ENCODE results near the gene EXOC5.
"Not testable (repeated sequence)": the region's sequence is repeated elsewhere in the genome, so short reads cannot be mapped to it uniquely, and the experiment has no call there.

The EXOC5 gene

GRCh38 chr14:57268161-57269069, at the start of gene EXOC5, which contains the start of gene AP5M1:
TSS of gene EXOC5 (minus strand) at chr14:57268905. CDS start at chr14:57268648, 257 bp downstream.
TSS of gene AP5M1 (plus strand) at chr14:57268971. CDS start at chr14:57269315, 344 bp downstream.
- DNase-seq, result peak; percentile 93

- DNase-seq, result peak; percentile 26
Measured at GRCh38 chr14:57317248-57317833, 48.6 kb upstream of the EXOC5 start.

- DNase-seq, result no peak
Measured at GRCh38 chr14:57314396-57315089, 45.8 kb upstream of the EXOC5 start.

GRCh38 chr14:57302883-57303282, 34.2 kb upstream of the EXOC5 start:
- DNase-seq, result no peak

- no peak for DNase-seq
Measured at GRCh38 chr14:57299511-57299910, 30.8 kb upstream of the EXOC5 start.

DNA sequence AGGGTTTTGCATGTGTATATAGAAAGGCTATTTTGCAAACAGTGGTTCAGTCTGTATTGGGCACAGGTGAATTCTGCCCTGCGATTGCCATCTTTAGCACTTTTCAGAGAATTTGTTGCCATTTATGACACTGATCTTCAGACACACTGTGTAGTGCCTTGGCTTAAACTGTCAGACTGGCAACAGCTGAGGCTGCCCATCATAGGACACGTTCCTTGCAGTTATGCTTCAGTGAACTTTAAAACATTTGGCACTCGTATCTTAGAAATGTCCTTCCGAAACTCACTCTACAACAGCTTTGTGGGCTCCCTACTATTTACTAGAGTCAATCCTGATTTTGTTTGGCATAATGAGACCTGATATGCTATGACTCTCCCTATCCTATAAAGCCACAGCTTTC, 29.1 kb upstream of the EXOC5 start:
- DNase-seq, result no peak

DNA sequence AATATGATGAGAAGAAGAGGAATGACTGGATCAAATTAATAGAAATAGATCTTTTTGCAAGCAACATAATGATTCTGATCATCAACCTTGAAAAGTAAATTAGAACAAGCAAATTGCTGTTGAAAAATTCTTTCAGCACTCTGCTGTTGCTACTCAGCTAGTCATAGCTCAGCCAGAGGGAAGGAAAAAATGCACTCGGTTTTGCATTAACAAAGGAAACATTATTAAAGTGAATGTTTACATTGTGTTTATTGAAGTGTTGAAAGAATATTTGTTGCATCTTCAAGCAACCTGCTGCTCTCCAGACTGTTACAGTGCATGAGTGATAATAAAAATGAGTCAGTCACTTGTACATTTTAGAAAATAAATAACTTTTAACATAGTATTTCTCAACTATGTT, 26.5 kb upstream of the EXOC5 start:
- no peak for DNase-seq

DNA sequence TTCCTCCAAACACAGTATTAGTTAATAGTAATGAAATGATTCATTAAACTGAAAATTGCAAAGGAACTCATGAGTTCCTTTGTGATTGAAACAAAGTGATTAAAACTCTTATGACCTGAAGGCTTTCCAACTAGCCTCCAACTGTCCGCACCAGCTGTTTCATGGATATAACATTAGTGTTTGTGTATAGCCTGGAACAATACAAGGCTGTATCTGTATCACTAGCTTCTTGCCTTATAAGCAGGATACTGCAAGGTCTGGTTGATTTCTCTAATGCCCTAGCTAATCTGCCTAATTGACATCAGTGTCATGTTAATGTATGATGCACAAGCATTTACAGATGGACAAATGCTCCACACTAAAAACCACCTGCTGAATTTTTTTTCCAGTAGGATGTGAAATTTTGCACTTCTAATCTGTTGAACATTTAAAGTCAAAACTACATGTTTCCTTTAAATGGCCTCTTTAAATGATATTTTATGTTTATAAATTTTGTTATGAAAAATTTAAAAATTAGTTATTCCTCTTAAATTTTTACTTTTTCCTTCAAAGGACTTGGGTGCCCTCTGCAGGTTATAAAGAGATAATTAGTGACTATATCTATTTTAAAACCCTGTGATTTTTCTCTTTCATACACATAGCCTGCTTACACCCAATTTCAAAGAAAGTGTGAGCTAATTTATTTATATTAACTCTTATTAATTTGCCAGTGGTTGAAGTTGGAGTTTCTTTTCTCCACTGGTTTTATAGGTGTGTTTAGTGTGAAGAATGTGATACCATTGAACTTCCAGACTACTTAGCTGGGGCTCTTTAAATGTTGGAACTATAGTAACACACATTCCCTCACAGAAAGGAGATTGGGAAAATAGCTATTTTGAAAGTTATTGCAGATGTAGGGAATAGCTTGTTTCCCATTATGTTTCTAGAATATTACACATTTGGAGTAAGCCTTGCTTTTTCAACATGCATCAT, 25.4 kb upstream of the EXOC5 start:
- no peak for DNase-seq

GRCh38 chr14:57291692-57292647, 23.3 kb upstream of the EXOC5 start:
- DNase-seq, result no peak

- no peak for DNase-seq
Measured at GRCh38 chr14:57290751-57291150, 22.0 kb upstream of the EXOC5 start.

DNA sequence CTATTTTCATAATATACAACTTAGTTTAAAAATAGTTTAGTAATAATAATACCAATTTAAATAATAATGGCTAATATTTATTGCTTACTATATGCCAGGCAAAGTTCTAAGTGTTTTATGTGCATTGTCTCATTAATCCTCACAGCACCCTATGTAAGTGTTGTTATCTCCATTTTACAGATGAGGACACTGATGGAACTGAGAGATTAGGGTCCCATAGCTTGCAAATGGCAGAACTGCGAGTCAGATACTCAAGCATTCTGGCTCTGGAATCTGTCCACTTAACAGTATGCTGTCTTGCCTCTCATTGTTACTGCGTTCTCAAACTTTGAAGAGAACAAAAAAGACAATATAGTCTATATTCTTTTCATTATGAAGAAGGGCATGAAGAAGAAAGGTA, 19.0 kb upstream of the EXOC5 start:
- DNase-seq, result no peak

DNA sequence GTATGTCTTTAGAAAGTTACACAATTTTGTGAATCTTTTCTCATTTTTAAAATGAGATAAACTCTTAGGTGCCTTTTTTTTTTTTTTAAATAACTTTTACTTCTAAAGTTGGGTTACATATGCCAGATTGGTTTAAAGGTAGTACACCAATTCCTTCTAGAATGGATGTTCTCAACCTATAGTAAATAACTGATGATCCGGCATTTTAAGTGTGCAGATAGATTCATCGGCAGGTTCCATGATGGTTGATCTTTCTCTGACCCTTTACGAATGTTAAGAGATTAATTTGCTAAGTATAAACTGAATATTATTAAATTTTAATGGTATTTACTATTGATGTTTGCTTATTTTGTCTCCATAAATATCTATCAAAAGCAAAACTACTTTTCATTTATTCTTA, 8.4 kb upstream of the EXOC5 start:
- DNase-seq, result no peak

GRCh38 chr14:57275023-57275664, 6.4 kb upstream of the EXOC5 start:
- no peak for DNase-seq

- no peak for DNase-seq
Measured at GRCh38 chr14:57274551-57274950, 5.8 kb upstream of the EXOC5 start.

GRCh38 chr14:57273236-57273635, 4.5 kb upstream of the EXOC5 start:
- no peak for DNase-seq

DNA sequence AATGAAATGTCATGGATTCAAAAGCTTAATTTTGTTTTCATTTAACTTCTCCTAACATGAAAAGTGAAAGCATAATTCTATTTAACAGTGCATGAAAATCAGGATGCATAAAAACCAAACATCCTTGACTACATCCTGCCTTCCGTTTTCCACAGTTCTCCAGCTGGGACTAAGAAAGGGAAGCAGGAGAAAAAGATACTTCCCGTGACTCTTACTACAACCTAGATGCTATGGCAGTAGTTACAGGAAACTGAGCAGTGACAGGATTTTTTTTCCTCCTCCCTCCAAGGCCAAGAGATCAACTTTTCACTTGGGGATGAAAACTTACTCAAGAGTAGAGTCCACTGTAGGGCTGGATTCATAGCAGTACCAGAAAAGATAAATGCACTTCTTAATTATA, 2.6 kb downstream of the EXOC5 start:
- DNase-seq, result no peak

GRCh38 chr14:57262117-57262516, 6.6 kb downstream of the EXOC5 start:
- DNase-seq, result no peak

DNA sequence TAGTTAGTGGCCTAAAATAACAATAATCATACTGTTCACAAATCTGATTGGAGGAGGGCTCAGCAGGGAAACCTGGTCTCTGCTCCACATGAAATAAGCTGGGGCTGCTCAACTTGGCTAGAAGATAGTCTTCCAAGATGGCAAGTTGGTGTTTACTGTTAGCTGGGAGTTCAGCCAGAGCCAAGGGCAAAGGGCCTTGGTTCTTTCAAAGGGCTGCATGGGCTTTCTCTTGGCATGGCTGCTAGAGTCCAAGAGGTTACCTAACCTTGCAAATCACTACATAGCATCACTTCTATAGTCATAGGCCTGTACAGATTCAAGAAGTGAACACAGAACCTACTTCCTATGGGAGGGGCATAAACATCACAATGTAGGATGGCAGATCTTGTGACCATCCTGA, 7.1 kb downstream of the EXOC5 start:
- DNase-seq, result no peak

DNA sequence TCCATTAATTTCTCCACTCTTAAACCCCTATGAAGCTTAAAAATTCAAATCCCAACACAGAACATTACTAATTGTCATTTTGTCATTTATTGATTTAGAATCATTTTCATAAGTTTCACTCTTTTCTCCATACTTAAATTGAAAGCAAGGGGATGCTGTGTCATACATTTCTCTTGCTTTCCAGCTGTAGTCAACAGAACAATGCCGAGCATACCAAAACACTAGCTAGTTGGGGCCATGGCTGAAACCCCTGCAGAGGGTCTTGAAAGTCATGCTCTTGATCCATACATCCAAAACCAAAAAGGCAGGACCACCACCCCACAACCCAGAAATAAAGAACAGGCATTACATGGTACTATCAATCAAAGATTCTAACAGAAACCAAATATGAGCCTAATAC, 9.0 kb downstream of the EXOC5 start:
- no peak for DNase-seq

DNA sequence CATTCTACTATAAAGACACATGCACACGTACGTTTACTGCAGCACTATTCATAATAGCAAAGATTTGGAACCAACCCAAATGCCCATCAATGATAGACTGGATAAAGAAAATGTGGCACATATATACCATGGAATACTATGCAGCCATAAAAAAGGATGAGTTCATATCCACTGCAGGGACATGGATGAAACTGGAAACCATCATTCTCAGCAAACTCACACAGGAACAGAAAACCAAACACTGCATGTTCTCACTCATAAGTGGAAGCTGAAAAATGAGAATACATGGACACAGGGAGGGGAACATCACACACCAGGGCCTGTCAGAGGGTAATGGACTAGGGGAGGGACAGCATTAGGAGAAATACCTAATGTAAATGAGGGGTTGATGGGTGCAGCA, 10.5 kb downstream of the EXOC5 start:
- DNase-seq, result not testable (repeated sequence)

DNA sequence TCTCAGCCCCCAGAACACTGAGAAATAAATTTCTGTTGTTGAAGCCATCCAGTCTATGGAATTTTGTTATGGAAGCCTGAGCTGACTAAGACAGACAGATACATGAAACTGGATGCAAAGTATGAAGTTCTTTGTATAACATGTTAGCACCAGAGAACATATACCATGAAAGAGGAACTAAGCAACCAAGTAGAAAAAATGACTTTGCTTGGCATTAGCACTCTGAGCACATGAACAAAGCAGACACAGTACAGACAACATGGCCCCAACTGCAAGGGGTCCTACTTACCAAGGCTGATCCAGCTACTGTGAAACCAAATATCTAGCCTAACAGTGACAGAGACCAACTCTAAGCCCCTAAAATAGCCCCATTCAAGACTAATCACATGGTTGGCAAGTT, 13.8 kb downstream of the EXOC5 start:
- DNase-seq, result peak; percentile 71
